Loucy (cell line): ENCODE data around the gene ZMYM3.

ENCODE experiments used
- H2AFZ ChIP-seq: fragments of 200-600 bp; sonication (generic); 2 replicates; pipeline ENCODE4 v1.6.0; 2016; ENCODE audit warnings: antibody characterized with exemption, mild to moderate bottlenecking, low read length, moderate library complexity
- H3F3A ChIP-seq: fragments of 200-600 bp; 2 replicates; pipeline ENCODE4 v1.6.0; 2016; ENCODE audit warnings: antibody characterized with exemption, low read depth, mild to moderate bottlenecking
- H3K27me3 ChIP-seq: fragments of 200-600 bp; sonication (generic); 2 replicates; pipeline ENCODE4 v1.6.1; 2014; ENCODE audit warnings: low read length, mild to moderate bottlenecking; ENCODE audit not compliant: insufficient read depth, poor library complexity, severe bottlenecking
- H3K36me3 ChIP-seq: fragments of 200-600 bp; sonication (generic); 2 replicates; pipeline ENCODE4 v1.6.1; 2016; ENCODE audit warnings: low read length; ENCODE audit not compliant: insufficient read depth
- H3K4me1 ChIP-seq: fragments of 200-600 bp; sonication (generic); 2 replicates; pipeline ENCODE4 v1.5.1; 2014; ENCODE audit warnings: low read length, mild to moderate bottlenecking; ENCODE audit not compliant: insufficient read depth, poor library complexity, severe bottlenecking
- H3K4me2 ChIP-seq: fragments of 200-600 bp; sonication (generic); 2 replicates; pipeline ENCODE4 v1.6.0; 2014; ENCODE audit warnings: antibody characterized with exemption, low read length, low read depth, mild to moderate bottlenecking; ENCODE audit not compliant: poor library complexity, severe bottlenecking
- H3K4me3 ChIP-seq: fragments of 200-600 bp; sonication (generic); 2 replicates; pipeline ENCODE4 v1.5.1; 2014; ENCODE audit warnings: low read length, mild to moderate bottlenecking, mixed read lengths; ENCODE audit not compliant: poor library complexity, severe bottlenecking
- H3K79me2 ChIP-seq: fragments of 200-600 bp; sonication (generic); 2 replicates; pipeline ENCODE4 v1.6.1; 2014; ENCODE audit warnings: low read length; ENCODE audit not compliant: insufficient read depth
- H3K9ac ChIP-seq: fragments of 200-600 bp; sonication (generic); 2 replicates; pipeline ENCODE4 v1.6.0; 2014; ENCODE audit warnings: mild to moderate bottlenecking, low read depth, low read length, moderate library complexity; ENCODE audit not compliant: poor library complexity, severe bottlenecking
- H3K9me2 ChIP-seq: fragments of 200-600 bp; sonication (generic); replicated peaks from 2 replicates; pipeline ENCODE4 v1.6.1; 2016; ENCODE audit warnings: low read depth, low read length, mixed read lengths
- H3K9me3 ChIP-seq: fragments of 200-600 bp; sonication (generic); 2 replicates; pipeline ENCODE4 v1.6.1; 2014; ENCODE audit warnings: mild to moderate bottlenecking, antibody characterized with exemption, low read length, low read depth; ENCODE audit not compliant: insufficient read depth
- H4K20me1 ChIP-seq: fragments of 200-600 bp; sonication (generic); 2 replicates; pipeline ENCODE4 v1.6.0; 2014; ENCODE audit warnings: antibody characterized with exemption, low read length, mild to moderate bottlenecking; ENCODE audit not compliant: insufficient read depth, poor library complexity, severe bottlenecking
- EZH2phosphoT487 ChIP-seq: fragments of 200-600 bp; IDR thresholded peaks from 2 replicates; pipeline ENCODE4 v1.6.1; 2018; ENCODE audit warnings: antibody characterized with exemption, mild to moderate bottlenecking, moderate library complexity, borderline replicate concordance
- TF ChIP-seq, protein P1 (sequence below): fragments of 200-600 bp; sonication (generic); conservative IDR thresholded peaks from 2 replicates; pipeline ENCODE4 v1.5.1; 2014; ENCODE audit warnings: mild to moderate bottlenecking, antibody characterized with exemption, low read length

Gene ZMYM3

DNA sequence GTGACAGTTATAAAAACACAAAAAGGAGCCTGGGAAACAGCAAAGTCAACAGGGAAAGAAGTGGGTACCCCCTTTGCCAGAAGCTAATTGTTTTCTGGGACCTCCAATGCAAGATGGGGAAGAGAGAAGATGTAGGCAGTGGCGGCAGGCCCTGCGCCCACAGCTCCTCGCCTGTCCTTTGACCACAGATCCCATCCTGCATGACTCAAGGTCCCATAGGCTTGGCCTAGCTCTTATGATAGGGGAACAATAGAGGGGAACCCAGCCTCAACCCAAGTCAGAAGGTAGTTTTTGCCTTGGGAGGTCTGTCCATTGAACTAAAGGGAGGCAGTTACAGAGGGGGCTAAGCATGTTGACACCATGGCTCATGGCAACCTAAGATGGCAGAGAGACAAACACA lies 14.2 kb downstream of the ZMYM3 start:
- Histone ChIP-seq H4K20me1 (no peaks in the 10 kb centered on the region), H3K9ac (no peak overlapping the region), H3K27me3 (no peaks in the 10 kb centered on the region), H3K9me2 (no peaks in the 10 kb centered on the region), H2AFZ (no peak overlapping the region), H3K36me3 (peaks cover 43% of the 10 kb centered on the region; the same call in 1 of the 2 replicates), H3K9me3 (no peaks in the 10 kb centered on the region), H3F3A (no peaks in the 10 kb centered on the region), H3K4me1 (no peaks in the 10 kb centered on the region), H3K4me3 (no peak overlapping the region), H3K79me2 (no peaks in the 10 kb centered on the region), H3K4me2 (no peak overlapping the region)
- TF ChIP-seq, protein P1, sequence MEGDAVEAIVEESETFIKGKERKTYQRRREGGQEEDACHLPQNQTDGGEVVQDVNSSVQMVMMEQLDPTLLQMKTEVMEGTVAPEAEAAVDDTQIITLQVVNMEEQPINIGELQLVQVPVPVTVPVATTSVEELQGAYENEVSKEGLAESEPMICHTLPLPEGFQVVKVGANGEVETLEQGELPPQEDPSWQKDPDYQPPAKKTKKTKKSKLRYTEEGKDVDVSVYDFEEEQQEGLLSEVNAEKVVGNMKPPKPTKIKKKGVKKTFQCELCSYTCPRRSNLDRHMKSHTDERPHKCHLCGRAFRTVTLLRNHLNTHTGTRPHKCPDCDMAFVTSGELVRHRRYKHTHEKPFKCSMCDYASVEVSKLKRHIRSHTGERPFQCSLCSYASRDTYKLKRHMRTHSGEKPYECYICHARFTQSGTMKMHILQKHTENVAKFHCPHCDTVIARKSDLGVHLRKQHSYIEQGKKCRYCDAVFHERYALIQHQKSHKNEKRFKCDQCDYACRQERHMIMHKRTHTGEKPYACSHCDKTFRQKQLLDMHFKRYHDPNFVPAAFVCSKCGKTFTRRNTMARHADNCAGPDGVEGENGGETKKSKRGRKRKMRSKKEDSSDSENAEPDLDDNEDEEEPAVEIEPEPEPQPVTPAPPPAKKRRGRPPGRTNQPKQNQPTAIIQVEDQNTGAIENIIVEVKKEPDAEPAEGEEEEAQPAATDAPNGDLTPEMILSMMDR, result no peak
- TF ChIP-seq EZH2phosphoT487, result no peak

- Histone ChIP-seq H3K9me3 (no peaks in the 10 kb centered on the region), H3K4me3 (no peak overlapping the region), H3F3A (no peaks in the 10 kb centered on the region), H3K27me3 (no peaks in the 10 kb centered on the region), H3K9me2 (no peaks in the 10 kb centered on the region), H3K4me2 (no peak overlapping the region), H4K20me1 (no peaks in the 10 kb centered on the region), H2AFZ (no peak overlapping the region), H3K4me1 (no peaks in the 10 kb centered on the region), H3K79me2 (no peaks in the 10 kb centered on the region), H3K9ac (no peak overlapping the region), H3K36me3 (peaks cover 14% of the 10 kb centered on the region; the same call in 1 of the 2 replicates)
- TF ChIP-seq EZH2phosphoT487, result no peak
- TF ChIP-seq, protein P1, result no peak
Measured at GRCh38 chrX:71236836-71237235, 17.1 kb downstream of the ZMYM3 start.

DNA sequence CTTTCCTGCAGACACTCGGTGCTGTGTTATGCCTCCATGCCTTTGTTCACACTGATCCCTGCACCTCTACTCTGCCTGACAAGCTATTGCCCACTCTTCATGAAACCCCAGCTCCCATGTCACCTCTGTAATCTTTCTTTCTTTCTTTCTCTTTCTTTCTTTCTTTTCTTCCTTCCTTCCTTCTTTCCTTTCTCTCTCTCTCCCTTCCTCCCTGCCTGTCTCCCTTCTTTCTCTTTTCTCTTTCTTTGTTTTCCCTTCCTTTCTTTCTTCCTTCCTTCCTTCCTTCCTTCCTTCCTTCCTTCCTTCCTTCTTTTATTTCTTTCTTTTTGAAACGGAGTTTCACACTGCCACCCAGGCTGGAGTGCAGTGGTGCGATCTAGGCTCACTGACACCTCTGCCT lies 18.5 kb downstream of the ZMYM3 start:
- Histone ChIP-seq H3K4me2 (no peak overlapping the region), H3K9me3 (no peaks in the 10 kb centered on the region), H3K79me2 (no peaks in the 10 kb centered on the region), H3K36me3 (peaks cover 2% of the 10 kb centered on the region; the same call in 1 of the 2 replicates), H3F3A (no peaks in the 10 kb centered on the region), H3K9ac (no peak overlapping the region), H3K4me1 (no peaks in the 10 kb centered on the region), H2AFZ (no peak overlapping the region), H3K9me2 (no peaks in the 10 kb centered on the region), H4K20me1 (no peaks in the 10 kb centered on the region), H3K27me3 (no peaks in the 10 kb centered on the region), H3K4me3 (no peak overlapping the region)
- no peak for TF ChIP-seq EZH2phosphoT487
- TF ChIP-seq, protein P1, result no peak
